Measurements from ENCODE around the gene FRMD3. TPM values are rescaled to one million over a fixed set of nuclear protein-coding genes. Genes with fewer than 3 reads are reported as not detected.

FRMD3 gene
- total RNA-seq, 4 donors from 2014 or later = 7.9 to 13.4 (median 11.8) TPM

GRCh38 chr9:83535736-83536135 is 2.5 kb downstream of the FRMD3 start:
- intact Hi-C loops (cut with DNase I) = no loop called here
- H3K27ac ChIP-seq (replicated peaks in 1 of 4) = no peak overlapping the region
- H3K4me1 ChIP-seq = peaks cover 10 to 24% (median 24%) of the 10 kb centered on the region in 4 donors
- no peaks in the 10 kb centered on the region for H3K9me3 ChIP-seq
- TF ChIP-seq EP300 (IDR thresholded peaks at IDR 0.05) = no peak
- TF ChIP-seq POLR2AphosphoS5 (IDR thresholded peaks at IDR 0.05) = no peak
- no peak for TF ChIP-seq POLR2A (IDR thresholded peaks at IDR 0.05; ENCODE audit: low read depth)
- no peak for TF ChIP-seq CTCF (IDR thresholded peaks at IDR 0.05)
- no peak for DNase-seq (ENCODE audit: extremely low spot score)
- 89% methylated on average over 3 of the region's 3 CpGs for WGBS
- no peaks in the 10 kb centered on the region for H3K36me3 ChIP-seq
- H3K27me3 ChIP-seq = peaks cover 4 to 26% (median 5%) of the 10 kb centered on the region in 4 donors
- no peak overlapping the region for H3K4me3 ChIP-seq

GRCh38 chr9:83533296-83533695 is 4.9 kb downstream of the FRMD3 start:
- H3K36me3 ChIP-seq = no peaks in the 10 kb centered on the region
- WGBS = 96% methylated on average over 2 of the region's 2 CpGs
- no peak for TF ChIP-seq EP300 (IDR thresholded peaks at IDR 0.05)
- TF ChIP-seq POLR2AphosphoS5 (IDR thresholded peaks at IDR 0.05) = no peak
- TF ChIP-seq CTCF (IDR thresholded peaks at IDR 0.05) = no peak
- no peak for TF ChIP-seq POLR2A (IDR thresholded peaks at IDR 0.05; ENCODE audit: low read depth)
- no peak overlapping the region for H3K4me3 ChIP-seq
- DNase-seq (ENCODE audit: extremely low spot score) = no peak
- H3K9me3 ChIP-seq = no peaks in the 10 kb centered on the region
- intact Hi-C loops (cut with DNase I) = no loop called here
- H3K27me3 ChIP-seq = peaks cover 1 to 20% (median 5%) of the 10 kb centered on the region in 4 donors
- peaks cover 4 to 18% (median 14%) of the 10 kb centered on the region in 4 donors for H3K4me1 ChIP-seq
- no peak overlapping the region for H3K27ac ChIP-seq (replicated peaks in 1 of 4)

- intact Hi-C loops (cut with DNase I) = no loop called here
- peaks cover 0 to 8% (median 0%) of the 10 kb centered on the region in 4 donors for H3K4me1 ChIP-seq
- no peaks in the 10 kb centered on the region for H3K36me3 ChIP-seq
- no peak overlapping the region for H3K4me3 ChIP-seq
- no peak for TF ChIP-seq EP300 (IDR thresholded peaks at IDR 0.05)
- no peak for TF ChIP-seq POLR2AphosphoS5 (IDR thresholded peaks at IDR 0.05)
- no peak for TF ChIP-seq POLR2A (IDR thresholded peaks at IDR 0.05; ENCODE audit: low read depth)
- no peaks in the 10 kb centered on the region for H3K9me3 ChIP-seq
- WGBS = 59% methylated on average over 3 of the region's 3 CpGs
- DNase-seq (ENCODE audit: extremely low spot score) = no peak
- H3K27me3 ChIP-seq = no peaks in the 10 kb centered on the region
- no peak overlapping the region for H3K27ac ChIP-seq (replicated peaks in 1 of 4)
These were observed 11.3 kb downstream of the FRMD3 start for GRCh38 chr9:83526901-83527300.

GRCh38 chr9:83526211-83526610 is 12.0 kb downstream of the FRMD3 start:
- Histone ChIP-seq H3K9me3 (no peaks in the 10 kb centered on the region), H3K4me3 (no peak overlapping the region), H3K4me1 (peaks cover 0 to 8% (median 2%) of the 10 kb centered on the region in 4 donors), H3K36me3 (no peaks in the 10 kb centered on the region), H3K27me3 (no peaks in the 10 kb centered on the region), H3K27ac (replicated peaks in 1 of 4) (no peak overlapping the region)
- 90% methylated on average over 2 of the region's 2 CpGs for WGBS
- TF ChIP-seq POLR2A (IDR thresholded peaks at IDR 0.05; ENCODE audit: low read depth) (no peak), CTCF (IDR thresholded peaks at IDR 0.05) (no peak), POLR2AphosphoS5 (IDR thresholded peaks at IDR 0.05) (no peak), EP300 (IDR thresholded peaks at IDR 0.05) (no peak)
- no peak for DNase-seq (ENCODE audit: extremely low spot score)
- intact Hi-C loops (cut with DNase I) = no loop called here

- Histone ChIP-seq H3K4me1 (peaks cover 0 to 8% (median 3%) of the 10 kb centered on the region in 4 donors), H3K4me3 (no peak overlapping the region), H3K36me3 (no peaks in the 10 kb centered on the region), H3K27ac (replicated peaks in 1 of 4) (no peak overlapping the region), H3K27me3 (no peaks in the 10 kb centered on the region), H3K9me3 (no peaks in the 10 kb centered on the region)
- DNase-seq (ENCODE audit: extremely low spot score) = no peak
- intact Hi-C loops (cut with DNase I) = no loop called here
- no peak for TF ChIP-seq EP300 (IDR thresholded peaks at IDR 0.05)
- TF ChIP-seq POLR2A (IDR thresholded peaks at IDR 0.05; ENCODE audit: low read depth) = no peak
- no peak for TF ChIP-seq POLR2AphosphoS5 (IDR thresholded peaks at IDR 0.05)
- TF ChIP-seq CTCF (IDR thresholded peaks at IDR 0.05) = no peak
These were observed 14.5 kb downstream of the FRMD3 start for GRCh38 chr9:83523684-83524083.
